ENCODE measurements around the gene DYNC1I1.

DNA sequence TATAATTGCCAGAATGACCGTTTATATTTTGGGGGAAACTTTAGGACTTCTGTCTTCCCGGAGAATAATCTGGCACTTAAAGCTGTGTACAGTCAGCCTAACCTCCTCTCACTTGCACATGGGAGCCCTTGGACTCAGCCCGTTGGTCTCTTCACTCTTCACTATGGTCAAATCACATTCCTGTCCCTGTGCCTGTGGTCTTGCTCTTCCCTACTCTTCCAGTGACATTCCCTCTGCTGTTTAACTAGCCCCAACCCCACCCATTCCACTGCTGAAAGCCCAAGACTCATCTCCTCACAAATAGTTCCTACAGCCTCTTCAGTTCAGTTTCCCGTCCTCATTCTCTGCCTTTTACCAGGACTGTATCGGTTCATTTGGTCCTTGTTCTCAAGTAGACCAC lies 135.0 kb downstream of the DYNC1I1 start:
- TF ChIP-seq ZNF274 (IDR thresholded peaks at IDR 0.05; ENCODE audit: low read depth, low read length) = no peak
- TF ChIP-seq YY1 (IDR thresholded peaks at IDR 0.05; ENCODE audit: insufficient read depth, insufficient read length) = no peak
